ENCODE measurements around the gene CCDC171.

- TF ChIP-seq CTCF (IDR thresholded peaks at IDR 0.05) (no peak), ZFX (IDR thresholded peaks at IDR 0.05; ENCODE audit: borderline replicate concordance) (no peak)
These were observed 348.7 kb downstream of the CCDC171 start for GRCh38 chr9:15901572-15901971.

All from 22Rv1 (cell line).